ENCODE results near the gene TAF4.
"Not testable (repeated sequence)": the region's sequence is repeated elsewhere in the genome, so short reads cannot be mapped to it uniquely, and the experiment has no call there.

The TAF4 gene

GRCh38 chr20:62058941-62059340 is 6.7 kb downstream of the TAF4 start:
- no peak for DNase-seq (ENCODE audit: low read depth in 2 of 2)

- no peak for DNase-seq (ENCODE audit: low read depth in 2 of 2)
These were observed 8.7 kb downstream of the TAF4 start for GRCh38 chr20:62056975-62057374.

- DNase-seq (ENCODE audit: low read depth in 2 of 2), result no peak
These were observed 9.3 kb downstream of the TAF4 start for GRCh38 chr20:62056377-62056776.

GRCh38 chr20:62055862-62056115 is 9.9 kb downstream of the TAF4 start:
- not testable (repeated sequence) for DNase-seq (ENCODE audit: low read depth in 2 of 2)

- no peak for DNase-seq (ENCODE audit: low read depth in 2 of 2)
These were observed 10.4 kb downstream of the TAF4 start for GRCh38 chr20:62055106-62055861.

GRCh38 chr20:62054451-62054953 is 11.2 kb downstream of the TAF4 start:
- no peak for DNase-seq (ENCODE audit: low read depth in 2 of 2)

- no peak for DNase-seq (ENCODE audit: low read depth in 2 of 2)
These were observed 12.1 kb downstream of the TAF4 start for GRCh38 chr20:62053465-62054196.

GRCh38 chr20:62052842-62053464 is 12.7 kb downstream of the TAF4 start:
- no peak for DNase-seq (ENCODE audit: low read depth in 2 of 2)

GRCh38 chr20:62052336-62052841 is 13.3 kb downstream of the TAF4 start:
- DNase-seq (ENCODE audit: low read depth in 2 of 2), result no peak

GRCh38 chr20:62051546-62052255 is 14.0 kb downstream of the TAF4 start:
- DNase-seq (ENCODE audit: low read depth in 2 of 2), result no peak

GRCh38 chr20:62051144-62051543 is 14.5 kb downstream of the TAF4 start:
- DNase-seq (ENCODE audit: low read depth in 2 of 2), result no peak

- DNase-seq (ENCODE audit: low read depth in 2 of 2), result no peak
These were observed 15.2 kb downstream of the TAF4 start for GRCh38 chr20:62050166-62051120.

GRCh38 chr20:62049342-62050165 is 16.1 kb downstream of the TAF4 start:
- DNase-seq (ENCODE audit: low read depth in 2 of 2), result no peak

GRCh38 chr20:62048821-62049291 is 16.8 kb downstream of the TAF4 start:
- DNase-seq (ENCODE audit: low read depth in 2 of 2), result no peak

- DNase-seq (ENCODE audit: low read depth in 2 of 2), result no peak
These were observed 17.3 kb downstream of the TAF4 start for GRCh38 chr20:62048346-62048761.

GRCh38 chr20:62047666-62048345 is 17.9 kb downstream of the TAF4 start:
- DNase-seq (ENCODE audit: low read depth in 2 of 2), result no peak

GRCh38 chr20:62046431-62046830 is 19.2 kb downstream of the TAF4 start:
- DNase-seq (ENCODE audit: low read depth in 2 of 2), result no peak

GRCh38 chr20:62045529-62046285 is 20.0 kb downstream of the TAF4 start:
- DNase-seq (ENCODE audit: low read depth in 2 of 2), result no peak

Data from stimulated activated CD8-positive, alpha-beta memory T cell treated with anti-CD3 and anti-CD28 coated beads, Interleukin-2, amount 100 ng/mL, for 48 hours (primary cell).